NCI-H524 treated with DMSO at 0.1 percent for 48 hours (cell line): ENCODE data around the gene RPAP3.

Source experiments
- DNase-seq: peaks from one replicate; lab custom pipeline; 2025; lab: John Stamatoyannopoulos, UW

Gene RPAP3

DNA sequence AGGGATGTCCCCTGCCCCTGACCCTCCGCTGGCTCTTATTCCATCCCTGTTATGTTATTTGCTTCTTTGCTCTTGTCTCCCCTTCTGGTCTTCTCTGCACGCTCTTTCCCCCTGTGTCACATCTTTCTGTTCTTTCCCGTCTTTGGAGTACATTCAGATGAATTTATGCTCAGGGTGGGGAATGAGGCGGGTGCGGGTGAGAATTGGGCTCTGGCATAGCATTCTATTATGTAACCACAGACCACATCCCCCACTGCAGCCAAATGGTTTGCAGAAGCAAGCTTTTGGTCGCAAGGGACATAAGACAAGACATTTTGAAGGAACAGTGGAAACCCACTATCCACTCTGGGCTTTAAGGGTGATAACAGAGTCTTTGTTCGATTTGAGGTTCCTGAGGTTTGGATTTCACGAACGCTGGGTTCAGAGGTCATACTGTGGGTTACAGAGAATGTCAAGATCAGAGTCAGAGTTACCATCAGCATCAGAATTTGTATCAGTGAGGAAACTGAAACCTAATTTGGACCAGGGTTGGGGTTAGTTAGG is 15.7 kb upstream of the RPAP3 start:
- DNase-seq: no peak

DNA sequence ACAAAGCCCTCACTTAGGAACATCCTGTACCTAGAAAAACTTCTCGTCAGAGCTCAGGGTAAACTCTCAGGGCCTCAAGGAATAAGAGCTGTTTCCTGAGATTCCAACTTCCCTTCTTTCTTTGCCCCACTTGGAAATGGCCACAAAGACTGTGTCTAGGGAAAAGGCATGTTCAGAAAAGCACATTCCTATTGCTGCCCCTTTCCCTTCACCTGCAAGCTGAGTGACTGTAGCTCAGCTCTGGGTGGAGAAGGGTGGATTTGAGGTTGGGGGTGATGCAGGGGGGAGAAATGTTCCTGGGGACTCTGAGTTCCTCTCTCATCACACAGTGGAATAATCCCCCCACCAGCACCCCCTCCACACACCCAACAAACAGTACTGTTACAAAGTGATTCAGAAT is 12.7 kb upstream of the RPAP3 start:
- no peak for DNase-seq

DNA sequence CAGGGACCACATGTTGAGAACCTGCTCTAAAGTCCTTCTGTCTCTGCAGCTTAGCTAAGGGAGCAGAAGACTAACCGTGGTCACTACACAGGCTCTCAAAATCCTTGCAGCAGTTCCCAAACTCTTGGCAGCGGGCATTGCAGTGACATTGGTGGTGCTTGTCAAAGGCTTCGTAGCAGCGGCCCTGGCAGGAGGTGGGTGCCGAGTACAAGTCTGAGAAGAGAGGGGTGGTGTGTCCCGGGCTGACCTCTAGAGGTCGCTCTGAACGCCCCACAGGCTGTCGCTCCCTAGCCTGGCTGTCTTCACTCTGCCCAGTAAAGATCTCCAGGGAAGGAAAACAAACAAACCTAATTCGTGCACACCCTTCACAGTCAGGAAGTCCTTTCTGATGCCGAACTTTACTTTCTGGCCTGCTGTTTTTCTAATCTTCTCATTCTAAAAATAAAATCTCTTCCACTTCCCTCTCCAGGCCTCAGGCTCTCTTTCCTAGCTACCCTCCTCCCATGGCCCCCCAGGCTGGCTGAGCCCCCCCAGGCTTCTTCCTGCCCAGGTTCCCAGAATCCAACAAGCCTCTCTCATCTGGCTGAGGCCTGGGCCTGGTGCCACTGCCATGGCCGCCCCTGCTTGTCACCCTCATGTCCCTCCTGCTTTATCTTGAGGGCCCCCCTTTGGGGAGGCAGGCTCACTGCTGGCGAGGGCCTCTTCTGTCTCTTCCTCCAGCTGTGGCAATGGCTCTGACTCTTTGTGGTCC is 11.8 kb upstream of the RPAP3 start:
- DNase-seq: no peak

DNA sequence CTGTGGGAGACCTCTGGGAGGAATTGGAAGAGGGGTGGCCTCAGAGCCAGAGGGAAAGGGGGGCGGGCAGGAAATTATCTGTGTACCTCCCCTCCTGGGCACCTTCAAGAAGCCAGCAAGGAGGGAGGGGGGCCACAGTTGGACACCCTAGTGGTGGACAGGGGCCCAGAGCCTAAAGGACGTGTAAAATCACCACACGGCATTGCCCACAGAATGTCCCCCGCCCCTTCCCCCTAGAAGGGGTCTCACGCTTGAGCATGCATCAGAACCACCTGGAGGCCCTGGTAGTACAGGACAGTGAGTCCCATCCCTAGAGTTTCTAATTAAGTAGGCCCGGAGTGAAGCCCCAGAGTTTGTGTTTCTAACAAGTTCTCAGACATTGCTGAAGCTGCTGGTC is 11.2 kb upstream of the RPAP3 start:
- no peak for DNase-seq

DNA sequence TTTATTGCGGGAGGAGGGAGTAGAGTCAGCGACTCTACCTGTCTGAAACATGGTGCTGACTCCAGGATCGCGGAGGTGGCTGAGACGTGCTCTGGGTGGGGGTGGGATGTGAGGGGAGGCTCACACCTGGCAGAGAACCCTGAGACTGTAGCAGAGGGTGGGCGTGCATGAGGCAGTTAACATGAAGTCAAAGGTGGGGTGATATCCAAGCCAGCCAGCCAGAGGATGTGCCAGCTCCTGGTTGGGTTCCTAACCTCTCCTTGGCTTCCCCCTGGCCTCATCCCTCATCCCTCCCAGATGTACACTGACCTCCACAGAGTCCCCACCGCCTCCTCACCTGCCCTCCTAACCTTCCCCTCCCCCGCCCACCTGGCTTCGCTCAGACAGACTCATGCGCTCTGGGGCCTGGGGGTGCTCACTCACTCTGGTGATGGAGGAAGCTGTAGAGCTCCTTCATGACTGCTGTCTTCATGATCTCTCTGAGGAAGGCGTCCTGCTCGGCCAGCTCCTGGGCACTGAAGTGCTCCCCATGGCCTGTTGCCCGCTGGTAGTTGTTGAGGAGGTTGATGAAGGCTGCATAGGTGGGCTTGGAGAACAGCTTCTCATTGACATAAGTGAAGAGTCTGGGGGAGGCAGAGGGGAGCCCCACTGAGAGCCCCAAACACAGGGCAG is 10.2 kb upstream of the RPAP3 start:
- DNase-seq: no peak

DNA sequence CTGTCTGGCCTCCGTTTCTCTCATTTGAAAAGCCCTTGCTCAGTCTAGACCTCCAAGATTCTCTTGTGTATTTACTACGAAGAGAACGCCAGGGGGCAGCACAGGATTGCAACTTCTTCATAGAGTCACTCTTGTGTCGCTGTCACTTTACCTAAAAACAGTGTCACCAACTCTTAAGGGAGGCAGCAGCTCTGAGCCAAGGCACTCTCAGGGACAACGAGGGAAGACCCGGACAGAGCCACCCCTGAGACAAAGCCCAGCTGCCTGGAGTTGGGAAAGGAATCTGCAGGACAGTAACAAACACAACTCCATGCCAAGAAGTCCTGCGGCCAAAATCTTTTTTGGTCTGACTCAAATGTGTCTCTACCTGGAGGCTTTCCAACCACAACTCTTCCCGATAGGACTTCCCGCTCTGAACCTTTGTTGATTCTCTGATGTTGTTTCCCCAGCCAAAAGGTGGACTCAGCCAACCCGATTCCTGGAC is 9.6 kb upstream of the RPAP3 start:
- peak; percentile 24 for DNase-seq

DNA sequence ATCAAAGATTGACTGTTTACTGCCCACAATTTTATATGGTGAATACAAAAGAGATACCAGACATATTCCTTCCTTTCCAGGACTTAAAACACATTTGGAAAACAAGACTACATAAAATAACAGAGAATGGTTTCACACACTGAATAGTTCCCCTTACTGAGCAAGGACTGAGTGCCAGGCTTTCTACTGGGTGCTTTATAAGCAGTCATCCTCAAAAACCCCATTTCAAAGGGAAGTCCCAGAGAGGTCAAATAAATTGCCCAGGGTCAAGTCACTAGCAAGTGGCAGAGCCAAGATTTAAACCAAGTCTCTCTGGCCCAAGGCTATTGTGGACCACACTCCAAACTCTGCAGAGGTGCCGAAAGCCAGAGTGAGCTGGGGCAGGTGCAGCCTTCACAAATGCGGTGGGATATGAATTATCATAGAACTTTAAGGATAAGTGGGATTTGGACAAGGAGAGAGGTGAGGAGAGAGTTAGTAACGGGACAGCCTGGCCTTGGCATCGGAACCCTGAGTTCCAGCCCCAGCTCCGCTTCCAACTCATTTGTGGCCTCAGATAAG is 9.1 kb upstream of the RPAP3 start:
- no peak for DNase-seq

DNA sequence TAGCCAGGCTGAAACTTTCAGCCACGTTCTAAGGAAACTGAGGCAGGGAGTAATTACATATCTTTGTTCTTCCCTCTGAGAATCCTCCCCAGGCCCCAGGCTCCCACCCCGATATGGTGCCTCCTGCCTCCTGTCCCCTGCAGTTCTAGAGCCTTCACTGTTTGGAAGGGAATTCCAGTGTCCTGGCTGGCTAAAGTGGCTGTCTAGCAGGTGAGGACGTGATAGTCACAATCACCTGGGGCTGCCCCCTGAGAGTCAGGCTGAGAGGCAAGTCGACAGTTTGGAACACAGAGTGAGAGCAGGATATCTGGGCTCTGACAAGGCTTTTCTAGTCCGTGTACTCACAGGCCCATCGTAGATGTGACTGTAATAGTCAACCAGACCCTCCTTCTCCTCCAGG is 6.3 kb upstream of the RPAP3 start:
- DNase-seq: no peak

DNA sequence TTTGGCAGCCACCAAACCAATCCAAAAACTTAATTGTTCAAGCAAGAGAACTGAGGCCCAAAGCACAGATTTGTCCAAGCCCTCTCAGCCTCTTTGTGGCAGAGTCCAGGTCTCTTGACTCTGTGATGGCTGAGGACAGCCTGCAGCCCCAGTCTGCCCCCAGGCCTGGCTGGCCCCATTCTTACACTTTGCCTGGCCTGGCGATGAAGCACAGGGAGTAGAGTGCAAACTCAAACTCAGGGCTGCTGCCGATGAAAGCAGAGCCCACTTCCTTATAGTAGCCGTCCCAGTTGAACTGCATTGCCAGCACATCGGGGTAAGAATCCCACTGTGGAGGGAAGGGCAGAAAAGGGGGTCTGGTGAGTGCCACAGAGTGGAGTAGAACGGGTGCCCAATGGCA is 5.6 kb upstream of the RPAP3 start:
- no peak for DNase-seq

DNA sequence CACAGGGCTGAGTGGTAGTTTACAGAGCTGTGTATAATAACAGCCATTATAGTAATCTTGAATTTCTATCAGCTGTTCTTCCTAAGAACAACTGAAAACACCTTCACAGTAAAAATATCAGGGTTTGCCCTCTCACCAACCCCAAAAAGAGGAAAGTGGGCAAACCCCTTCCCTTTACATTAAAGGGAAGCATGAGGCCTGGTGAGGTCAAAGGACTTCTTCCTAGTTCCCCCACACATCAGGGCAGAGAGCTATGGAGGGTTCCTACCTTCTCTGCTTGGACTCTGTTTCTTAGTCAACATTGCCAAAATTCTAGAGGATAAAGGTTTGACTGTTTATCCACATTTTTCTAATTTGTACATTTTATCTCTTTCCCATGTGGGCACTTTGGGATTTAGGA is 4.4 kb upstream of the RPAP3 start:
- no peak for DNase-seq

DNA sequence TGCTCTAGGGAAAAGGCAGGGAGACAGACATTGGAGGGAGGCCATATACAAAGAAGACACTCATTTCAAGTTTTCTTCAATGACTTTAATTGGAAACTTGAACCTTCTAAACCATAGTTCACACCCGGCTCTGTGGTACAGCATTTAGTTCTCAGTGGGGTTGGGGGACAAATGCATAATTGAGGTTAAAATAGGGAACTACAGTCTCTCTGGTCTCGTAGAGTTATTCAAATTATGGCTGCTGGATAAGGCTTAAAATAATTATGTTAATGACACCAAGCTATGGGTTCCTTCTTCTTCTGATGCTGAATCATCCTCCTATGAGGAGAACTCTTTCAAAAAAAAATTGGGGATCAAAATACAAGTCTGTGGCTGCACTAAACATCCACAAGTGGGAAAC is 3.8 kb upstream of the RPAP3 start:
- no peak for DNase-seq

DNA sequence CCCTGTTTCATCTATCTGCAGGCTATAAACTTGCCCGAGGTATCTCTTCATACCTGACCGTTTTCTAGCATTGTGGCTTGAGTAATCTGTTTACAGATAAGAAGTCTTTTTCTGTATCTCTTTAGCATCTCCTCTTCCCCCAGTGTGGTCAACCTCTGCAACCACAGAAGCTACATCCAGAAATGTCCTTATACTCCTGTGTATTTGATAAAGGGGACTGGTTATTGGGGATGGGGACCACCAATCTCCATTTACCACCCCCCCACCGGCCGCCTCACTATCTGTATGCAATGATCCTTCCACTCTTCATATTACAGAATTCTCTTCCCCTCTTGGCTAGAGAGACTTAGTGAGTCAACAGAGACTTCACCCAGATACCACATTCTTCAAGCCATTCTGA is 3.4 kb upstream of the RPAP3 start:
- DNase-seq: no peak

DNA sequence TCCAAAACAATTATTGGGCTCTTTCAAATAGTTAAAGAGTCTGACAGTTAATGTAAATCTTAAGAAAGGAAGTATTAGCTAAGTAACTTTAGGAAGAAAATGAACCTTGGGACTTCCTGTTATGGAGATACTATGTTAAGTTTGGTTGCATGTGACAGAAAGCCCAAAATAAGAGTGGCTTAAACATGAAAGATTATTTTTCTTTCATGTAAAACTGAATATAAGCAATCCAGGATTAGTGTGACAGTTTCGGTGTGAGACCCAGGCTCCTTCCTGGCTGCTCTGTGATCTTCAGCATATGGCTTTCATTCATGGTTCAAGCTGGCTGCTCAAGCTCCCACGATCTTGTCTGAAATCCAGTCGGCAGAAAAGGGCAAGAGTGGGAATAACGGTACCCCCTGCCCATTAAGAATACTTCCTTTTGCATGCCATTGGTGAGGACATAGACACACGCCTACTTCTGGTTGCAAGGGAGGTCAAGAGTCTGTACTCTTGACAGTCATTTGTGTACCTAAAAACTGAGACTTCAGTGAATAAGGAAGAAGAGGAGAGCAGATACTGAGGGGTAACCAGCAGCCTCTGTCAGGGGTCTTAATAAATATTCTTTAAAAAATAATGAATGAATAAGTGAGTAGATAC is 2.2 kb upstream of the RPAP3 start:
- no peak for DNase-seq

DNA sequence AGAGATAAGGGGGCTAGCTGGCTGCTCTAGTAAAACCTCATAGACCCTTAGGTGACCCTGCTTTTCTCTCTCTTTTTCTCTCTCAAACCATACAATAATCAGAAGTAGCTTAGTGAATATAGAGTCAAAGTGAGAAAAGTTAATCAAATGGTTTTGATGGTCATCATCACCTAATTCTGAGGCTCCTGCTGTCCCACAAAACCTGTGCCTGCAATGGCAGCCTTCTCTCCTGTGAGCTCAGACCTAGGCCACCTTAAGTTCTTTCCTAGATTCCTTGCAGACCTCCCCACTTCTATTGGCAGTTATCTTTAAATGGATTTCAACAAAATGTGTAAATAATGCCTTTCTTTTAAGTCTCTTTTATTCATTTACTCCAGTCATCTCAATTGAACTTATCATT is 1.5 kb upstream of the RPAP3 start:
- no peak for DNase-seq

DNA sequence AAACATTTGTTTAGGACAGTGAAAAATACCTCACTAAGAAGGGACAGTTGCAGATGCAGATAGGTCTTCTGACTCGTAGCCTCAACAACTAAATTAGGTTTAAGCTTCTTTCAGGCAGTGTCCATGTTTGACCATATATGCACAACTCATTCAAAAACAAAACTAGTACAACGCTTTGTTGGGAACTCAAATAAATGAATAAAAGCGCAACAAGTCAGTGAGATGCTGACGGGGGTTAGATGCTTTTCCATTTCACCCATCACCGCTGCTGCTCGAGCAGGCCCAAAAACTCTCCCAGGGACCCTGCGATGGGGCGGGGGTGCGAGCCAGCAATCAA is 633 bp downstream of the RPAP3 start:
- no peak for DNase-seq

DNA sequence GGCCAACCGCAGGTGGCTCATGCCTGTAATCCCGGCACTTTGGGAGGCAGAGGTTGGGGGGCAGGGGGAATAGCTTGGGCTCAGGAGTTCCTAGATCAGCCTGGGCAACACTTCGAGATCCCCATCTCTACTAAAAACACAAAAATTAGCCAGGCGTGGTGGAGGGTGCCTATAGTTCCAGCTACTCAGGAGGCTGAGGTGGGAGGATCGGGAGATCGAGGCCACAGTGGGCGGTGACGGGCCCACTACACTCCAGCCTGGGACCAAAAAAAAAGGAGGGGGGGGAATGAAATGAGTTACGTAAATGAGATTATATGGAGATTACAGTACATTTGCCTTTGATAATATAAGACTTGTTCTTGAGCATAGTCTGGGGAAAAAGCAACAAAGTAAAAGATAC is 1.1 kb downstream of the RPAP3 start:
- no peak for DNase-seq

DNA sequence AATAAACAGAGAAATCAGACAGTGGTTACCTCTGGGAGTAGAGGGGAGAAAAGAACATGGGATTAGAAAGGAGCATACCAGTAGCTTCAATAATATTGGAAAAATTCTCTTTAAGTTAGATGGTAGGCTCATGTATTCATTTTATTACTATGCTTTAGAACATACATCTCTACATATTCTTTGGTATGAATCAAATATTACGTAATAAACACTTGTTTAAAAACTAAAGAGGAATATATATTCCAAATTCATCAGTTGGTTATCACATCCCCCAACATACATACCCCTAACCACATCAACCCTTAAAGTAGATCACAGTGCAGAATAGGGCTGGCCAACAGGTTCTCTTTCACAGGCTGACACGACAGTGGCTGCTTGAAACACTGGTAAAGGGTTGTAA is 5.6 kb downstream of the RPAP3 start:
- no peak for DNase-seq

DNA sequence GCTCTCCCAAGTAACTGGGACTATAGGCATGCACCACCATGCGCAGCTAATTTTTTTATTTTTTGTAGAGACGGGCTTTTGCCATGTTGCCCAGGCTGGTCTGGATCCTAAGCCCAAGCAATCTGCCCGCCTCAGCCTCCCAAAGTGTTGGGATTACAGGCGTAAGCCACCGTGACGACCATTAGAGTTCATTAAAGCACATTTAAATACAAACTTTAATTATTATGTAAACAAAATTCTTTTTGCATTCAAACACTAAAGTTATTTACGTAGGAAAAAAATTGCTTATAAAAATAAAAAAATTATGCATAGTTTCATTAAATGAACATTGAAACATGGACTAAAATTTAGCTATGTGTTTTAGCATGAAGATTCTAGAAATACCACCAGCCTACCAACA is 7.2 kb downstream of the RPAP3 start:
- no peak for DNase-seq

DNA sequence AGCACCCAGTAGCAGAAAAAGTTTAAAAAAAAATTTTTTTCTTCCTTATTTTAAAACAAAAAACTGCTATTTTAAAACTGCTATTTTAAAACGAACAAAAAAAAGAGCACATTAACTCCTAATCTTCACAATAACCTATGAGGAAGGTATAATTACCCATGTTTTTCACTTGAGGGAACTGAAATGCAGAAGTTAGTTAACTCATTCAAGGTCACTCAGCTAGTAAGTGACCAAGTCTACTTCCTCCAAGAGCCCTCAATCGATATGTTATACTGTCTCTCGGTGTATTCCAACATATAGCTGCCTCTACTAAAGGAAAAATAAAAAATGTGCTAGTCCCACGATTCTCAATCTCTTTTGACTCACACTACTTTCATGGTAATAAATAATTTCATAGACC is 7.8 kb downstream of the RPAP3 start:
- DNase-seq: no peak

DNA sequence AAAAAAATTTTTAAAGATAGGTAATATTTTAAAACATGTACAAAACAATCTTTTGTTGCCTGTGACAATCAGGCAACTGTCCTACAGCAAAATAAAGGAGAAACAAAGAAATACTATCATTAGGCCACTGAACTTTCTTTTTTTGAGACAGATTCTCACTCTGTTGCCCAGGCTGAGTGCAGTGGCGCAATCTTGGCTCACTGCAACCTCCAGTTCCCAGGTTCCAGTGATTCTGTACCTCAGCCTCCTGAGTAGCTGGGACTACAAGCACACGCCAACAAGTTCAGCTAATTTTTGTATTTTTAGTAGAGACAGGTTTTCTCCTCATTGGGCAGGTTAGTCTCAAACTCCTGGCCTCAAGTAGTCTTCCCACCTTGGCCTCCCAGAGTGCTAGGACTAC is 16.6 kb downstream of the RPAP3 start:
- no peak for DNase-seq

DNA sequence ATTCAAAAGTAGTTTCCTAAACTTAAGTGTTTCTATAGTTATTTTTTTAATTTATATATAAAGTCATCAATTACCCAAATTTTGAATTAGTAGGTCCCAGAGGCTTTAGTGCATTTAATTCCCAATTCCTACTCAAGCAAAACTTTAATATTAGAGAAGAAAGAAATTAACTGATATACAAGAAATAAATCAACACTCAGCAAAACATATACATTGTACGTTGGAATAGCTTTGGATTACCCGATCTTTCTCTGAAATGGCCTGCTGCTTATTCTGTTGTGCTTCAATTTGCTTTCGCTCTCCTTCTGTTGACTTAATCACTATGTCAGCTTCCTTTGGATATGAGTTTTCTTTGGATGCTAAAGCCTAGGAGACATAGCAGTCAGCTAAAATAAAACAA is 18.2 kb downstream of the RPAP3 start:
- DNase-seq: no peak

DNA sequence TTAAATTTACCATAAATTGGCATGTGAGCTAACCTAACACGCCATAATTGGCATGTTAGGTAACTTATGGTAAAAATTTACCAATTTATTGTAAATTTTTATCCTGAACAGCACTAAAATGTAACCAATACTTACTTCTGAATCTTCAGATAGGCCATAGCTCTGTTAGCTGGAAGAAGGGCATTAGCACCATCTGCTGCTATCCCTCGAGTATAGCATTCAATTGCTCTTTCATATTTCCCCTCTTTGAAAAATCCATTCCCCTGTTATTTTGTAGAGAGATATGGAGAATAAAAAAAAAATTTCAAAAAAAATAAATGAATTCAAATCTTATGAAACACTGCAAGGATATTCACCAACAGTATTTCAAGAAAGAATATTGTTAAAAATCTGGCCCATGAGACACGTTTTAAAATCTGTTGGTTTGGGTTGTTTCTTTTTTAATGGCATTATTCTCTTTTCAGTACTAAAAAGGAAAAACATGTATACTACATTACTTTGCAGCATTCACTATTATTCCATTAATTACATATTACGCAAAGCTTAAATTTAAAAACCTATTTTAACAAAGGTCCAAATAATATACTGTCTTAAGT is 19.1 kb downstream of the RPAP3 start:
- no peak for DNase-seq

DNA sequence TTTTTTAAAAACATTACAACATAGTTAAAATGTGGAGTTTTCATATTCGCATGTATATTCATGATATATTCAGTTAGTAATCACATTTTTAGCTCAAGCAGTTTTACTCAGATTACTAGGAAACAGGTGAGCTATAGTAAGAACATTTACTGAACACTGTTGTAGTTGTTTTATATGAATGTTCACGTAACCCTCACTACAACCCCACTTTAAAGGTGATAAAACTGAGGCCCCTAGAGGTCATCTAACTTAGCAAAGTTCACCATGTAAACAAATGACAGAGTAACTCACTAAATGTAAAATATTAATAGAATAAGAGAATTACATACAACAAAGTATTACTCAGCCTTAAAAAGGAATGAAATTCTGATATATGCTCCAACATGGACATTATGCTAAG is 26.0 kb downstream of the RPAP3 start:
- no peak for DNase-seq
